ENCODE data around the gene CGN. TPM values are rescaled to one million over a fixed set of nuclear protein-coding genes. Genes with fewer than 3 reads are reported as not detected.

The CGN gene
- polyA plus RNA-seq, 1 donor from 2014 or later: 4.4 TPM

DNA sequence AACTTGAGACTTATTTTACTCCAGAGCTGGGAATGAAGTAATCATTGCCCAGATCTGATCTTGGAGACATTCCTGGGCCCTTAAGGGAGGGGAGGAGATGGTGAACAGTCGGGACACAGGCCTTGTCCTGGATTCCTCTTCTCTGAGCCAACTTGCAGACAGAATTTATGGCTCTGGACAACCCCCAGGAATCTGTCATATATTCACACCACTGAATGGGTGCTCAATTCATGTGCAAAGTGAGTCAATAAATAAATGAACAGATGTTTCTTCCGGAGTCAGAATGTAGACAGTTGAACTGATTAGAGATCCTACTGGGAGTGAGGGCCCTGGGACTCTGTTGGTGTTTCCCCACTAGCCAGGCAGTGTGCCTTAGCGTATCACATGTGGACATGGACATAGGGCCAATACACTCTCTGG is 31.5 kb downstream of the CGN start:
- Histone ChIP-seq H3K27ac (ENCODE audit: low read length) (no peak overlapping the region), H3K79me2 (replicated peaks; ENCODE audit: insufficient read depth, low read length) (peaks cover 17% of the 10 kb centered on the region), H3K9me2 (ENCODE audit: insufficient read depth, low read length) (no peaks in the 10 kb centered on the region), H4K20me1 (ENCODE audit: insufficient read depth) (no peaks in the 10 kb centered on the region), H3F3A (ENCODE audit: insufficient read depth, low read length, poor library complexity, severe bottlenecking) (no peaks in the 10 kb centered on the region), H3K9ac (ENCODE audit: low read length) (no peak overlapping the region), H3K27me3 (ENCODE audit: insufficient read depth, low read depth, low read length) (no peaks in the 10 kb centered on the region), H3K4me3 (ENCODE audit: low read length) (no peak overlapping the region), H3K36me3 (ENCODE audit: insufficient read depth, low read length) (no peaks in the 10 kb centered on the region), H2AFZ (ENCODE audit: low read depth, low read length) (no peak overlapping the region), H3K4me2 (ENCODE audit: low read length) (no peak overlapping the region), H3K9me3 (ENCODE audit: low read length) (no peaks in the 10 kb centered on the region)
- TF ChIP-seq TAF1 (IDR thresholded peaks at IDR 0.05; ENCODE audit: low read depth) (no peak), EP300 (conservative IDR thresholded peaks at IDR 0.05; ENCODE audit: poor library complexity, severe bottlenecking) (no peak), EZH2 (IDR thresholded peaks at IDR 0.05; ENCODE audit: borderline replicate concordance, insufficient read depth, low read length, poor library complexity, severe bottlenecking) (no peak), POLR2AphosphoS5 (IDR thresholded peaks at IDR 0.05) (no peak), CTCF (IDR thresholded peaks at IDR 0.05; ENCODE audit: poor library complexity, severe bottlenecking) (no peak), SMC3 (conservative IDR thresholded peaks at IDR 0.05; ENCODE audit: poor library complexity) (no peak), MXI1 (conservative IDR thresholded peaks at IDR 0.05; ENCODE audit: poor library complexity, severe bottlenecking) (no peak), RAD21 (conservative IDR thresholded peaks at IDR 0.05) (no peak)
- TF ChIP-seq, protein P1, sequence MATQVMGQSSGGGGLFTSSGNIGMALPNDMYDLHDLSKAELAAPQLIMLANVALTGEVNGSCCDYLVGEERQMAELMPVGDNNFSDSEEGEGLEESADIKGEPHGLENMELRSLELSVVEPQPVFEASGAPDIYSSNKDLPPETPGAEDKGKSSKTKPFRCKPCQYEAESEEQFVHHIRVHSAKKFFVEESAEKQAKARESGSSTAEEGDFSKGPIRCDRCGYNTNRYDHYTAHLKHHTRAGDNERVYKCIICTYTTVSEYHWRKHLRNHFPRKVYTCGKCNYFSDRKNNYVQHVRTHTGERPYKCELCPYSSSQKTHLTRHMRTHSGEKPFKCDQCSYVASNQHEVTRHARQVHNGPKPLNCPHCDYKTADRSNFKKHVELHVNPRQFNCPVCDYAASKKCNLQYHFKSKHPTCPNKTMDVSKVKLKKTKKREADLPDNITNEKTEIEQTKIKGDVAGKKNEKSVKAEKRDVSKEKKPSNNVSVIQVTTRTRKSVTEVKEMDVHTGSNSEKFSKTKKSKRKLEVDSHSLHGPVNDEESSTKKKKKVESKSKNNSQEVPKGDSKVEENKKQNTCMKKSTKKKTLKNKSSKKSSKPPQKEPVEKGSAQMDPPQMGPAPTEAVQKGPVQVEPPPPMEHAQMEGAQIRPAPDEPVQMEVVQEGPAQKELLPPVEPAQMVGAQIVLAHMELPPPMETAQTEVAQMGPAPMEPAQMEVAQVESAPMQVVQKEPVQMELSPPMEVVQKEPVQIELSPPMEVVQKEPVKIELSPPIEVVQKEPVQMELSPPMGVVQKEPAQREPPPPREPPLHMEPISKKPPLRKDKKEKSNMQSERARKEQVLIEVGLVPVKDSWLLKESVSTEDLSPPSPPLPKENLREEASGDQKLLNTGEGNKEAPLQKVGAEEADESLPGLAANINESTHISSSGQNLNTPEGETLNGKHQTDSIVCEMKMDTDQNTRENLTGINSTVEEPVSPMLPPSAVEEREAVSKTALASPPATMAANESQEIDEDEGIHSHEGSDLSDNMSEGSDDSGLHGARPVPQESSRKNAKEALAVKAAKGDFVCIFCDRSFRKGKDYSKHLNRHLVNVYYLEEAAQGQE (IDR thresholded peaks at IDR 0.05; ENCODE audit: borderline replicate concordance): no peak

DNA sequence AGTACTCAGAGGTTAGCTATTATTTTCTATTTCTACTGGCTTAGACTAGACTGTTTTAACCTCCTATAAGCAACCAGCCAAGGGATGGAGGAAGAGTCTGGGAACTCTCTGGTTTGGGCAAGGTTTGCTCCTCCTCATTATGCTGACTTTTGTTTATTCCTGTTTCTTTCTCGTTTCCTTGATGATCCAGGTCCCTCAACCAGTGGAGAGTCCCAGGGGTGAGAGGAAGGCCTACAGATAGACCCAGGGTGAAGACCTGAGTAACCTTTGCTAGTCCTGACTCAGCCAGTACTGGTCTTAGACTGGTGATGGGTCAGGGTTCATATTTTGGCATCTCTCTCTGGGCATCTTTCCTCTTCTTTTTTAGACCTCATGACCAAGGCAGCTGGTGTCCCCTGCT is 34.4 kb downstream of the CGN start:
- TF ChIP-seq TAF1 (IDR thresholded peaks at IDR 0.05; ENCODE audit: low read depth) (no peak), RAD21 (conservative IDR thresholded peaks at IDR 0.05) (no peak), POLR2AphosphoS5 (IDR thresholded peaks at IDR 0.05) (no peak), MXI1 (conservative IDR thresholded peaks at IDR 0.05; ENCODE audit: poor library complexity, severe bottlenecking) (no peak), SMC3 (conservative IDR thresholded peaks at IDR 0.05; ENCODE audit: poor library complexity) (no peak)
- H3K4me3 ChIP-seq (ENCODE audit: low read length): no peak overlapping the region
- H3K27me3 ChIP-seq (ENCODE audit: insufficient read depth, low read depth, low read length): no peaks in the 10 kb centered on the region
- no peaks in the 10 kb centered on the region for H3K9me2 ChIP-seq (ENCODE audit: insufficient read depth, low read length)
- H3F3A ChIP-seq (ENCODE audit: insufficient read depth, low read length, poor library complexity, severe bottlenecking): no peaks in the 10 kb centered on the region
- H3K36me3 ChIP-seq (ENCODE audit: insufficient read depth, low read length): no peaks in the 10 kb centered on the region
- H3K27ac ChIP-seq (ENCODE audit: low read length): no peak overlapping the region
- H3K9me3 ChIP-seq (ENCODE audit: low read length): no peaks in the 10 kb centered on the region
- no peak overlapping the region for H3K9ac ChIP-seq (ENCODE audit: low read length)
- no peak overlapping the region for H2AFZ ChIP-seq (ENCODE audit: low read depth, low read length)
- H3K79me2 ChIP-seq (replicated peaks; ENCODE audit: insufficient read depth, low read length): peaks cover 17% of the 10 kb centered on the region
- H4K20me1 ChIP-seq (ENCODE audit: insufficient read depth): no peaks in the 10 kb centered on the region
- H3K4me2 ChIP-seq (ENCODE audit: low read length): no peak overlapping the region

All from neural cell (in vitro differentiated cells).